ENCODE results near the gene BLACAT1.

The BLACAT1 gene

DNA sequence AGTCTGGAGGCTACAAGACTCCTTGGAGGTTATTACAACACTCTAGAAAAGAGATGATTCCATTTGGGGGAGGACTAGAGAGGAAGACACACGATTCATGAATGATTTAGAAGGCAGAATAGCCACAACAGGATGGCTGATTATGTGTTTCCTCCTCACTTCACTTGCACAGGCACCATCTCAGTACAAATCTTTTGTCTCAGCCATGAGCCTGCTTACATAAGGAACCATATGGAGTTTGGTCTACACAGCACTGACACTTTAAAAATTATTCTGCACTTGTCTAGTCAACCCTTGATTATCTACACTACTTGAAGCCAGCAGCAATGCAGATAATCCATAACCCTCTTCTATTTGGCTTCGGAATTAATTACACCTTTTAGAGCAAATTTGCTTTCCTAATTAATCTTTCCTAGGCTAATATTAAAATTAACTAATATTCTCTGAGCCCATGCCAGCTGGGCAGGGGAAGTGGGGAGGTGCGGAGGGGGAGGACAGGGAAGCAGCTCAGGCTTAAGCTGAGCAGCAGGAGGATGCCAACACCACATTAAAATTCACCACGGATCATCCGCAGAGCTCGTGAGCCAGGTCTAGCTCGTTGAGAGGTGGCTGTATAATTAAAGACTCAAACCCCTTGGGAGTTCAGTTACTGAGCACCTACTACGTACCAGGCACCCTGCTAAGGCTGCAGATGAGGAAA is 30.8 kb downstream of the BLACAT1 start:
- peaks cover 63% of the 10 kb centered on the region for H3K27me3 ChIP-seq (ENCODE audit: insufficient read depth, poor library complexity, severe bottlenecking)

DNA sequence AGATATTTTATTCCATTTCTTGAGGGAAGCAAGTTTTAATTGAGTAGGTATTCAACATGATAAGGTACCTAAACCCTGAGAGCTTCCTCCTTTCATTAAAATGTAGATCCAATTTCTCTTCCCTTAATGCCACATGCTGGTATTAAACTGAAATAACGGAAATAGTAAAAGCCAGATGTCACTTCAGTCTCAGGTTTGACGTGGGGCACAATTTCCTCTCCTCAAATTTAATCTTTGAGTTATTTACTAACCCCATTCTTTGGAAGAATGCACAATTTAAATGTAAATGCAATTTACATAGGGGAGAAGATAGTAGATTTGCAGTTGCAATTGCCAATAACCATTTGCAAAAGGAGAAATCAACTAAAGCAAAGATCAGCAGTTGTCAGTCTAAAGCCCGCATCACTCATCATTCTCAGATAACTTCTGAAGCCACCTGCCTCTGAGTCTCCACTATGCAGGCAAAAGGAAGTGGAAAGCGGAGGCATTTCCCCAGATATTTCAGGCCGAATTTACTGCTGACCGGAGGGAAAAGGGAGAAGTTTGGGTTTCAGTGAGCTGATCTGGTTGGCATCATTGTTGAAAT is 31.9 kb downstream of the BLACAT1 start:
- Histone ChIP-seq H3K27ac (replicated peaks) (no peak overlapping the region), H3K4me3 (replicated peaks; ENCODE audit: insufficient read depth, low read length) (no peak overlapping the region), H3K27me3 (ENCODE audit: insufficient read depth, poor library complexity, severe bottlenecking) (peaks cover 68% of the 10 kb centered on the region)
- no peak for TF ChIP-seq SPI1 (IDR thresholded peaks at IDR 0.05; ENCODE audit: borderline replicate concordance, low read depth)
- TF ChIP-seq POLR2AphosphoS5 (IDR thresholded peaks at IDR 0.05; ENCODE audit: low read depth) = no peak
- no peak for TF ChIP-seq GABPA (IDR thresholded peaks at IDR 0.05; ENCODE audit: low read depth)
- TF ChIP-seq, protein P1, sequence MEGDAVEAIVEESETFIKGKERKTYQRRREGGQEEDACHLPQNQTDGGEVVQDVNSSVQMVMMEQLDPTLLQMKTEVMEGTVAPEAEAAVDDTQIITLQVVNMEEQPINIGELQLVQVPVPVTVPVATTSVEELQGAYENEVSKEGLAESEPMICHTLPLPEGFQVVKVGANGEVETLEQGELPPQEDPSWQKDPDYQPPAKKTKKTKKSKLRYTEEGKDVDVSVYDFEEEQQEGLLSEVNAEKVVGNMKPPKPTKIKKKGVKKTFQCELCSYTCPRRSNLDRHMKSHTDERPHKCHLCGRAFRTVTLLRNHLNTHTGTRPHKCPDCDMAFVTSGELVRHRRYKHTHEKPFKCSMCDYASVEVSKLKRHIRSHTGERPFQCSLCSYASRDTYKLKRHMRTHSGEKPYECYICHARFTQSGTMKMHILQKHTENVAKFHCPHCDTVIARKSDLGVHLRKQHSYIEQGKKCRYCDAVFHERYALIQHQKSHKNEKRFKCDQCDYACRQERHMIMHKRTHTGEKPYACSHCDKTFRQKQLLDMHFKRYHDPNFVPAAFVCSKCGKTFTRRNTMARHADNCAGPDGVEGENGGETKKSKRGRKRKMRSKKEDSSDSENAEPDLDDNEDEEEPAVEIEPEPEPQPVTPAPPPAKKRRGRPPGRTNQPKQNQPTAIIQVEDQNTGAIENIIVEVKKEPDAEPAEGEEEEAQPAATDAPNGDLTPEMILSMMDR (IDR thresholded peaks at IDR 0.05; ENCODE audit: insufficient read depth, low read length) = no peak
- DNase-seq (ENCODE audit: low read depth in 1 of 2, low spot score in 1 of 2) = no peak

More for the DNA sequence above, 30.8 kb downstream of the BLACAT1 start:
- Histone ChIP-seq H3K27ac (replicated peaks) (no peak overlapping the region), H3K4me3 (replicated peaks; ENCODE audit: insufficient read depth, low read length) (no peak overlapping the region)
- TF ChIP-seq, protein P1 (IDR thresholded peaks at IDR 0.05; ENCODE audit: insufficient read depth, low read length) = no peak
- no peak for TF ChIP-seq SPI1 (IDR thresholded peaks at IDR 0.05; ENCODE audit: borderline replicate concordance, low read depth)
- TF ChIP-seq, protein P2, sequence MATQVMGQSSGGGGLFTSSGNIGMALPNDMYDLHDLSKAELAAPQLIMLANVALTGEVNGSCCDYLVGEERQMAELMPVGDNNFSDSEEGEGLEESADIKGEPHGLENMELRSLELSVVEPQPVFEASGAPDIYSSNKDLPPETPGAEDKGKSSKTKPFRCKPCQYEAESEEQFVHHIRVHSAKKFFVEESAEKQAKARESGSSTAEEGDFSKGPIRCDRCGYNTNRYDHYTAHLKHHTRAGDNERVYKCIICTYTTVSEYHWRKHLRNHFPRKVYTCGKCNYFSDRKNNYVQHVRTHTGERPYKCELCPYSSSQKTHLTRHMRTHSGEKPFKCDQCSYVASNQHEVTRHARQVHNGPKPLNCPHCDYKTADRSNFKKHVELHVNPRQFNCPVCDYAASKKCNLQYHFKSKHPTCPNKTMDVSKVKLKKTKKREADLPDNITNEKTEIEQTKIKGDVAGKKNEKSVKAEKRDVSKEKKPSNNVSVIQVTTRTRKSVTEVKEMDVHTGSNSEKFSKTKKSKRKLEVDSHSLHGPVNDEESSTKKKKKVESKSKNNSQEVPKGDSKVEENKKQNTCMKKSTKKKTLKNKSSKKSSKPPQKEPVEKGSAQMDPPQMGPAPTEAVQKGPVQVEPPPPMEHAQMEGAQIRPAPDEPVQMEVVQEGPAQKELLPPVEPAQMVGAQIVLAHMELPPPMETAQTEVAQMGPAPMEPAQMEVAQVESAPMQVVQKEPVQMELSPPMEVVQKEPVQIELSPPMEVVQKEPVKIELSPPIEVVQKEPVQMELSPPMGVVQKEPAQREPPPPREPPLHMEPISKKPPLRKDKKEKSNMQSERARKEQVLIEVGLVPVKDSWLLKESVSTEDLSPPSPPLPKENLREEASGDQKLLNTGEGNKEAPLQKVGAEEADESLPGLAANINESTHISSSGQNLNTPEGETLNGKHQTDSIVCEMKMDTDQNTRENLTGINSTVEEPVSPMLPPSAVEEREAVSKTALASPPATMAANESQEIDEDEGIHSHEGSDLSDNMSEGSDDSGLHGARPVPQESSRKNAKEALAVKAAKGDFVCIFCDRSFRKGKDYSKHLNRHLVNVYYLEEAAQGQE (IDR thresholded peaks at IDR 0.05; ENCODE audit: insufficient replicate concordance, low read depth) = no peak
- no peak for TF ChIP-seq GABPA (IDR thresholded peaks at IDR 0.05; ENCODE audit: low read depth)
- no peak for TF ChIP-seq POLR2AphosphoS5 (IDR thresholded peaks at IDR 0.05; ENCODE audit: low read depth)
- DNase-seq (ENCODE audit: low read depth in 1 of 2, low spot score in 1 of 2) = no peak

DNA sequence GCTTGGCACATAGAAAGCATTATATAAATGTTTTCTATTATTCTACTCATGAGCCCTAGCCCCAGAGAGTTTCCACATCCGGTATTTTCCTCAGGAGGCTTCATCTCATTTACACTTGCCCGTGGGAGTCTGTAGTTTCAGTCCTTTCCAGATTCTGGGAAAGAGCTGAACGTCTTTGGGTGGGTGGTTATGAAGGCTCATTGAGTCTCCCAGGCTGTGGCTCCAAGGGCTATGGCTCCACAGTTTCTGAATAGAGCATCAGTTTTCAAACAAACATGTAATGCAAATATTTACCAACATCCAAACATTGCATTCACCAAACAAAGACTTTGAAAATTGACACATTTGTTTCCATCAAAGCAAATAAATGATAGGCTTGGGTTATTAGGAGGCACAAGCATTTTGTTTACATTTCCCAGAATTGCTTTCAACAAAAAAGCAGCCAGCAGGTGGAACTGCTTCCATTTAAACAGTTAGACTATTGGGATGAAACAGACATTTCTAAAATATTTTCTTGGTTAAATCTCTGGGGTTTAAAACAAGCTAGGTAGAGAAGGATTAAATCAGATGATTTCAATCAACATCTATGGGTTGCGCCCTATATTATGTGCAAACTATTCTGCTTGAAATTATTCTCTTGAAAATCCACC is 32.7 kb downstream of the BLACAT1 start:
- Histone ChIP-seq H3K4me3 (replicated peaks; ENCODE audit: insufficient read depth, low read length) (no peak overlapping the region), H3K27ac (replicated peaks) (no peak overlapping the region), H3K27me3 (ENCODE audit: insufficient read depth, poor library complexity, severe bottlenecking) (peaks cover 64% of the 10 kb centered on the region)
- no peak for DNase-seq (ENCODE audit: low read depth in 1 of 2, low spot score in 1 of 2)
- TF ChIP-seq, protein P2 (IDR thresholded peaks at IDR 0.05; ENCODE audit: insufficient replicate concordance, low read depth) = no peak
- TF ChIP-seq SPI1 (IDR thresholded peaks at IDR 0.05; ENCODE audit: borderline replicate concordance, low read depth) (no peak), POLR2AphosphoS5 (IDR thresholded peaks at IDR 0.05; ENCODE audit: low read depth) (no peak), GABPA (IDR thresholded peaks at IDR 0.05; ENCODE audit: low read depth) (no peak)

DNA sequence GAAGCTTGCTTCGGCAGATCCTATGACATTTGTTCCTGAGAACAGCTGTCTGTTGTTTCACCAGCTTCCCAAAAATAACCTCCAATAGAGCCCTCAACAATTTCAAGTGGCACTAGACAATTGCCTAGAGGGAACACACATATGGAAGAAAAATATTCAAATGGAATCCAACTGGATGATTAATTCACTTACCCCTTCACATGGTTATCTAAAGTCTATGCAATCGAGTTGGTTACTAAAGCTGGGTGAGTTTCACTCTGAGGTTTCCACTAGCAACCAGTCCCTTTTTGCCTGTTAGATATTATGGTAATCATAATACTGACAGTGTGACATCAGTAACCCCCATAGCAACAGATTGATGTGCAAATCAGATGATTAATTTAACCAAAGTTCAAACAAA is 34.0 kb downstream of the BLACAT1 start, which contains the start of gene LEMD1:
LEMD1 (minus strand) TSS at position 259 of the 400 bp plus-strand sequence. CDS start 1,520 bp downstream, outside the sequence.
- Histone ChIP-seq H3K27ac (replicated peaks) (no peak within 1 kb of the TSS), H3K4me3 (replicated peaks; ENCODE audit: insufficient read depth, low read length) (no peak within 1 kb of the TSS), H3K27me3 (ENCODE audit: insufficient read depth, poor library complexity, severe bottlenecking) (peaks cover 59% of the 10 kb centered on the region)
- TF ChIP-seq, protein P2 (IDR thresholded peaks at IDR 0.05; ENCODE audit: insufficient replicate concordance, low read depth) = no peak
- TF ChIP-seq, protein P1 (IDR thresholded peaks at IDR 0.05; ENCODE audit: insufficient read depth, low read length) = no peak
- TF ChIP-seq SPI1 (IDR thresholded peaks at IDR 0.05; ENCODE audit: borderline replicate concordance, low read depth) (no peak), GABPA (IDR thresholded peaks at IDR 0.05; ENCODE audit: low read depth) (no peak)
- DNase-seq (ENCODE audit: low read depth in 1 of 2, low spot score in 1 of 2) = no peak

Data from HL-60 (cell line).